A549 (cell line): Measurements from ENCODE around the gene OR2T27. TPM values are rescaled to one million over a fixed set of nuclear protein-coding genes. Genes with fewer than 3 reads are reported as not detected.

Source experiments
- ATAC-seq, 2 experiments: fragments of 200-7000 bp in 1 of 2; fragments of >200 bp in 1 of 2; cut with Nextera tagmentation in 1 of 2; cut with Tn5 transposase in 1 of 2; 3 replicates each; pipeline versions ENCODE4 v1.8.0 to v1.9.1; 2018 to 2020; ENCODE audit warnings: mild to moderate bottlenecking in 1 of 2, moderate library complexity in 1 of 2
- CTCF ChIA-PET: fragments of 300-600 bp; sonication (Branson Sonifier 250); formaldehyde crosslinking; extraction: SDS; loops from one replicate; lab custom pipeline; 2021; ENCODE audit warnings: antibody characterized with exemption, inconsistent platforms; lab: Yijun Ruan, JAX
- POLR2A ChIA-PET: fragments of 350-600 bp; formaldehyde crosslinking; extraction: SDS; loops from one replicate; lab custom pipeline; 2021; ENCODE audit warnings: antibody characterized with exemption, inconsistent platforms; lab: Yijun Ruan, JAX
- DNase-seq, 2 experiments: peaks; one replicate each; pipeline versions ENCODE4 v3.0.0 to v3.0.0-alpha.2; 2011 to 2016; ENCODE audit warnings: low read depth in 1 of 2, low spot score in 1 of 2
- FAIRE-seq: peaks from 2 replicates; lab custom pipeline; 2011; peaks lifted over from hg19 to GRCh38; lab: Jason Lieb, UNC
- H3K27ac ChIP-seq, 2 experiments: fragments of >200 bp; sonication (Bioruptor Twin); formaldehyde crosslinking; 3 replicates each; pipeline ENCODE4 v1.5.1; 2016 to 2017
- H3K4me1 ChIP-seq: fragments of >200 bp; sonication (Bioruptor Twin); formaldehyde crosslinking; 3 replicates; pipeline ENCODE4 v1.6.1; 2016
- H3K4me2 ChIP-seq: fragments of >200 bp; sonication (Bioruptor Twin); formaldehyde crosslinking; 3 replicates; pipeline ENCODE4 v1.6.1; 2016
- H3K4me3 ChIP-seq: fragments of >200 bp; sonication (Bioruptor Twin); formaldehyde crosslinking; 3 replicates; pipeline ENCODE4 v1.5.1; 2016
- H3K9me3 ChIP-seq: fragments of >200 bp; sonication (Bioruptor Twin); formaldehyde crosslinking; 3 replicates; pipeline ENCODE4 v1.6.1; 2016
- CBX8 ChIP-seq: fragments of 200-600 bp; sonication (generic); IDR thresholded peaks from 2 replicates; pipeline ENCODE4 v1.6.1; 2016
- CEBPB ChIP-seq, 2 experiments: fragments of >200 bp in 1 of 2; sonication (Bioruptor Twin) in 1 of 2; formaldehyde crosslinking in 1 of 2; IDR thresholded peaks; 2 replicates each; pipeline ENCODE4 v1.6.1; 2012 to 2016
- CHD4 ChIP-seq: fragments of 200-600 bp; sonication (generic); IDR thresholded peaks from 2 replicates; pipeline ENCODE4 v1.6.1; 2016; ENCODE audit warnings: antibody characterized with exemption, mild to moderate bottlenecking, borderline replicate concordance
- E2F6 ChIP-seq: IDR thresholded peaks from 2 replicates; pipeline ENCODE4 v1.6.1; 2012; ENCODE audit warnings: low read depth, borderline replicate concordance
- EHF ChIP-seq: fragments of 250-450 bp; sonication (Bioruptor Pico); IDR thresholded peaks from 2 replicates; pipeline ENCODE4 v1.5.0; 2020; ENCODE audit warnings: mild to moderate bottlenecking
- EP300 ChIP-seq, 2 experiments: fragments of >200 bp; sonication (Bioruptor Twin); formaldehyde crosslinking; IDR thresholded peaks; 2 replicates in 1 of 2; 3 replicates in 1 of 2; pipeline ENCODE4 v1.6.1; 2016 to 2017
- FOSB ChIP-seq: fragments of 250-450 bp; sonication (Bioruptor Pico); IDR thresholded peaks from 2 replicates; pipeline ENCODE4 v1.5.0; 2020; ENCODE audit warnings: mild to moderate bottlenecking, moderate library complexity
- FOSL2 ChIP-seq, 2 experiments: fragments of 450-650 bp in 1 of 2; fragments of >200 bp in 1 of 2; sonication (Bioruptor Twin) in 1 of 2; formaldehyde crosslinking; IDR thresholded peaks; 2 replicates each; pipeline versions ENCODE4 v1.5.0 to v1.6.1; 2016 to 2020; ENCODE audit warnings: mild to moderate bottlenecking in 1 of 2, moderate library complexity in 1 of 2
- FOXS1 ChIP-seq: fragments of 250-450 bp; sonication (Bioruptor Pico); IDR thresholded peaks from 2 replicates; pipeline ENCODE4 v1.5.0; 2020; ENCODE audit warnings: mild to moderate bottlenecking, moderate library complexity
- HEYL ChIP-seq: fragments of 250-450 bp; sonication (Bioruptor Pico); IDR thresholded peaks from 2 replicates; pipeline ENCODE4 v1.8.0; 2021; ENCODE audit warnings: mild to moderate bottlenecking, moderate library complexity
- HMGXB4 ChIP-seq: fragments of 250-450 bp; sonication (Bioruptor Pico); IDR thresholded peaks from 2 replicates; pipeline ENCODE4 v1.5.0; 2021; ENCODE audit warnings: mild to moderate bottlenecking, moderate library complexity, borderline replicate concordance
- HOXB13 ChIP-seq: fragments of 250-450 bp; sonication (Bioruptor Pico); IDR thresholded peaks from 2 replicates; pipeline ENCODE4 v1.5.0; 2020; ENCODE audit warnings: low read depth, mild to moderate bottlenecking, moderate library complexity
- HOXB5 ChIP-seq: fragments of 250-450 bp; sonication (Bioruptor Pico); IDR thresholded peaks from 2 replicates; pipeline ENCODE4 v1.5.0; 2020; ENCODE audit warnings: mild to moderate bottlenecking, moderate library complexity
- MAFK ChIP-seq: fragments of 450-650 bp; IDR thresholded peaks from 2 replicates; pipeline ENCODE4 v1.6.1; 2014; ENCODE audit not compliant: partially characterized antibody
- MAX ChIP-seq: IDR thresholded peaks from 2 replicates; pipeline ENCODE4 v1.6.1; 2012
- MAZ ChIP-seq: fragments of 150-350 bp; IDR thresholded peaks from 2 replicates; pipeline ENCODE4 v1.6.1; 2014; ENCODE audit warnings: antibody characterized with exemption, low read depth, low read length, borderline replicate concordance
- MYC ChIP-seq: IDR thresholded peaks from 2 replicates; pipeline ENCODE4 v1.6.1; 2012; ENCODE audit warnings: mild to moderate bottlenecking, inconsistent platforms, low read length, improper control_type of control experiment, borderline replicate concordance
- POLR2A ChIP-seq: IDR thresholded peaks from 2 replicates; pipeline ENCODE4 v1.6.1; 2012; ENCODE audit warnings: mild to moderate bottlenecking, low read length
- RAD21 ChIP-seq, 2 experiments: fragments of >200 bp in 1 of 2; sonication (Bioruptor Twin) in 1 of 2; formaldehyde crosslinking in 1 of 2; IDR thresholded peaks in 1 of 2; conservative IDR thresholded peaks in 1 of 2; 2 replicates in 1 of 2; 3 replicates in 1 of 2; pipeline ENCODE4 v1.6.1; 2012 to 2018; ENCODE audit warnings: inconsistent platforms in 1 of 2
- RARB ChIP-seq: fragments of 250-450 bp; sonication (Bioruptor Pico); IDR thresholded peaks from 2 replicates; pipeline ENCODE4 v1.8.0; 2021; ENCODE audit warnings: mild to moderate bottlenecking, moderate library complexity
- REST ChIP-seq: fragments of 200-600 bp; sonication (generic); IDR thresholded peaks from 2 replicates; pipeline ENCODE4 v1.6.1; 2016; ENCODE audit warnings: antibody characterized with exemption, mild to moderate bottlenecking, moderate library complexity
- RFX5 ChIP-seq: fragments of 450-650 bp; IDR thresholded peaks from 2 replicates; pipeline ENCODE4 v1.7.1; 2014; ENCODE audit warnings: antibody characterized with exemption, mild to moderate bottlenecking, moderate library complexity
- SMC3 ChIP-seq: fragments of >200 bp; sonication (Bioruptor Twin); formaldehyde crosslinking; IDR thresholded peaks from 3 replicates; pipeline ENCODE4 v1.6.1; 2018; ENCODE audit warnings: inconsistent platforms
- TP53 ChIP-seq: fragments of 250-450 bp; sonication (Bioruptor Pico); IDR thresholded peaks from 2 replicates; pipeline ENCODE4 v1.5.0; 2021; ENCODE audit warnings: mild to moderate bottlenecking, moderate library complexity
- ZC3H11A ChIP-seq: fragments of 450-650 bp; IDR thresholded peaks from 2 replicates; pipeline ENCODE4 v1.6.1; 2014; ENCODE audit warnings: antibody characterized with exemption, mild to moderate bottlenecking
- ZNF302 ChIP-seq: fragments of 250-450 bp; sonication (Bioruptor Pico); IDR thresholded peaks from 2 replicates; pipeline ENCODE4 v1.9.0; 2021; ENCODE audit warnings: inconsistent platforms, mild to moderate bottlenecking, moderate library complexity
- ZSCAN20 ChIP-seq: fragments of 250-450 bp; sonication (Bioruptor Pico); IDR thresholded peaks from 2 replicates; pipeline ENCODE4 v1.8.0; 2022; ENCODE audit warnings: mild to moderate bottlenecking, moderate library complexity
- WGBS: methylation state at CpG from one replicate; pipeline ENCODE4 v1.1.6; 2017; ENCODE audit errors: missing lambda C conversion rate; 5-methylcytosine and 5-hydroxymethylcytosine counted together
- polyA plus RNA-seq, 4 experiments: library from polyadenylated mRNA; depleted of rRNA in 3 of 4; stranded (reverse); fragments of >200 nt; fragmentation: RNase III in 1 of 4; extraction: RNeasy Plus Mini Kit Qiagen cat#74134 plus additional on column Dnase treatment in 1 of 4; gene quantifications; 2 replicates in 3 of 4; 3 replicates in 1 of 4; pipeline ENCODE4 v1.2.3, GENCODE V29; 2011 to 2017

OR2T27 gene
- polyA plus RNA-seq, 2 of the 4 experiments (the other 2 are of a cell fraction), result not detected

- Histone ChIP-seq H3K4me2 (no peak overlapping the region), H3K4me1 (no peaks in the 10 kb centered on the region), H3K4me3 (no peak overlapping the region), H3K27ac (no peak overlapping the region), H3K9me3 (no peaks in the 10 kb centered on the region; the same call in 2 of the 3 replicates)
- DNase-seq (no peak), ATAC-seq (no peak), FAIRE-seq (no peak)
- TF ChIP-seq ZC3H11A (no peak), CBX8 (no peak), HOXB5 (no peak), MAFK (peak; percentile 79), RFX5 (no peak), EP300 (IDR thresholded peaks at IDR 0.05) (no peak), CEBPB (IDR thresholded peaks at IDR 0.05) (no peak)
- CTCF ChIA-PET, result interaction anchor here (0.6 to 0.9 kb wide), 2 partner anchors 31 to 84 kb away, joined by 3 read pairs; no protein-coding TSS in a partner anchor
- POLR2A ChIA-PET, result no interaction called here
- 5% methylated on average over 1 of the region's 1 CpG for WGBS
Measured at GRCh38 chr1:248699099-248699498, 43.8 kb upstream of the OR2T27 start.

GRCh38 chr1:248697907-248698306, 42.6 kb upstream of the OR2T27 start:
- TF ChIP-seq MYC (no peak), HMGXB4 (no peak), POLR2A (no peak), ZSCAN20 (CRISPR knock-in tag) (no peak), FOXS1 (CRISPR knock-in tag) (no peak), RAD21 (conservative IDR thresholded peaks at IDR 0.05 in 1 of 2, IDR thresholded peaks at IDR 0.05 in 1 of 2) (no peak), TP53 (CRISPR knock-in tag) (no peak)
- Histone ChIP-seq H3K4me2 (no peak overlapping the region), H3K4me1 (no peaks in the 10 kb centered on the region), H3K4me3 (no peak overlapping the region), H3K9me3 (no peaks in the 10 kb centered on the region; the same call in 2 of the 3 replicates), H3K27ac (no peak overlapping the region)
- WGBS, result 5% methylated on average over 6 of the region's 6 CpGs
- POLR2A ChIA-PET, result no interaction called here
- CTCF ChIA-PET, result interaction anchor here (0.7 to 1.6 kb wide), 3 partner anchors 10 to 109 kb away, joined by 3 to 5 read pairs (median 3); no protein-coding TSS in a partner anchor
- no peak for DNase-seq
- FAIRE-seq, result no peak
- ATAC-seq, result no peak

GRCh38 chr1:248696774-248697173, 41.4 kb upstream of the OR2T27 start:
- no peak overlapping the region for H3K4me3 ChIP-seq
- DNase-seq (no peak), ATAC-seq (no peak), FAIRE-seq (no peak)
- no peaks in the 10 kb centered on the region; the same call in 2 of the 3 replicates for H3K9me3 ChIP-seq
- no peak for TF ChIP-seq REST
- TF ChIP-seq HOXB13 (CRISPR knock-in tag), result no peak
- no peak for TF ChIP-seq RARB (CRISPR knock-in tag)
- no peak for TF ChIP-seq POLR2A
- no peak for TF ChIP-seq FOSL2 (IDR thresholded peaks at IDR 0.05)
- TF ChIP-seq FOSL2 (CRISPR knock-in tag; IDR thresholded peaks at IDR 0.05), result no peak
- no peak for TF ChIP-seq MAX
- TF ChIP-seq SMC3, result no peak
- no peak for TF ChIP-seq EHF (CRISPR knock-in tag)
- TF ChIP-seq HEYL (CRISPR knock-in tag), result no peak
- TF ChIP-seq FOSB (CRISPR knock-in tag), result no peak
- TF ChIP-seq CHD4, result no peak
- no peak for TF ChIP-seq ZNF302
- no peak for TF ChIP-seq MAFK
- no peak for TF ChIP-seq MAZ
- TF ChIP-seq E2F6, result no peak
- WGBS, result 23% methylated on average over 3 of the region's 3 CpGs
- H3K4me2 ChIP-seq, result no peak overlapping the region
- no peaks in the 10 kb centered on the region for H3K4me1 ChIP-seq
- CTCF ChIA-PET, result interaction anchor here (0.9 to 1.6 kb wide), 3 partner anchors 98 to 110 kb away, joined by 3 to 5 read pairs (median 3); no protein-coding TSS in a partner anchor
- no peak overlapping the region for H3K27ac ChIP-seq
- POLR2A ChIA-PET, result no interaction called here
